Measurements from ENCODE around the gene RB1.

Gene RB1

DNA sequence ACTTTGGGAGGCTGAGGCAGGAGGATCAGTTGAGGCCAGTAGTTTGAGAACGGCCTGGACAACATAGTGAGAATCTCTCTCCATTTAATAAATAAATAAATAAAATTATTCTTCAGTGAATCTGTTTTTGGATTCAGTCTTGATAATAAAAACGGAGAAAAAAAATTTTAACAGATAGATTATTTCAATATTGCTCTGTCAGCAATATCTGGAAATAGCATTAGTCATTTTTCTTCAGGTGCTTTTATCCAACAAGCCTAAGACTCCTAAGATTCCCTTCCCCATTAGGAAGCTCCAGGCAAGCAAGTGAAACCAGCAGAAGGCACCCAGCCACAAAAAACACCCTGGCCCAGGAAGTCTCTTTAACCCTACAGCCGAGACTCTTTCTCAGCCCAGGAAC lies 130.6 kb downstream of the RB1 start:
- no peak for DNase-seq (ENCODE audit: low read depth, low spot score)
- TF ChIP-seq, protein P1, sequence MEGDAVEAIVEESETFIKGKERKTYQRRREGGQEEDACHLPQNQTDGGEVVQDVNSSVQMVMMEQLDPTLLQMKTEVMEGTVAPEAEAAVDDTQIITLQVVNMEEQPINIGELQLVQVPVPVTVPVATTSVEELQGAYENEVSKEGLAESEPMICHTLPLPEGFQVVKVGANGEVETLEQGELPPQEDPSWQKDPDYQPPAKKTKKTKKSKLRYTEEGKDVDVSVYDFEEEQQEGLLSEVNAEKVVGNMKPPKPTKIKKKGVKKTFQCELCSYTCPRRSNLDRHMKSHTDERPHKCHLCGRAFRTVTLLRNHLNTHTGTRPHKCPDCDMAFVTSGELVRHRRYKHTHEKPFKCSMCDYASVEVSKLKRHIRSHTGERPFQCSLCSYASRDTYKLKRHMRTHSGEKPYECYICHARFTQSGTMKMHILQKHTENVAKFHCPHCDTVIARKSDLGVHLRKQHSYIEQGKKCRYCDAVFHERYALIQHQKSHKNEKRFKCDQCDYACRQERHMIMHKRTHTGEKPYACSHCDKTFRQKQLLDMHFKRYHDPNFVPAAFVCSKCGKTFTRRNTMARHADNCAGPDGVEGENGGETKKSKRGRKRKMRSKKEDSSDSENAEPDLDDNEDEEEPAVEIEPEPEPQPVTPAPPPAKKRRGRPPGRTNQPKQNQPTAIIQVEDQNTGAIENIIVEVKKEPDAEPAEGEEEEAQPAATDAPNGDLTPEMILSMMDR (IDR thresholded peaks at IDR 0.05; ENCODE audit: insufficient read depth, low read length, missing control alignments): no peak
- CTCF ChIA-PET: no interaction called here
- H3K4me3 ChIP-seq (ENCODE audit: low read depth, low read length): no peak overlapping the region
- POLR2A ChIA-PET: no interaction called here

DNA sequence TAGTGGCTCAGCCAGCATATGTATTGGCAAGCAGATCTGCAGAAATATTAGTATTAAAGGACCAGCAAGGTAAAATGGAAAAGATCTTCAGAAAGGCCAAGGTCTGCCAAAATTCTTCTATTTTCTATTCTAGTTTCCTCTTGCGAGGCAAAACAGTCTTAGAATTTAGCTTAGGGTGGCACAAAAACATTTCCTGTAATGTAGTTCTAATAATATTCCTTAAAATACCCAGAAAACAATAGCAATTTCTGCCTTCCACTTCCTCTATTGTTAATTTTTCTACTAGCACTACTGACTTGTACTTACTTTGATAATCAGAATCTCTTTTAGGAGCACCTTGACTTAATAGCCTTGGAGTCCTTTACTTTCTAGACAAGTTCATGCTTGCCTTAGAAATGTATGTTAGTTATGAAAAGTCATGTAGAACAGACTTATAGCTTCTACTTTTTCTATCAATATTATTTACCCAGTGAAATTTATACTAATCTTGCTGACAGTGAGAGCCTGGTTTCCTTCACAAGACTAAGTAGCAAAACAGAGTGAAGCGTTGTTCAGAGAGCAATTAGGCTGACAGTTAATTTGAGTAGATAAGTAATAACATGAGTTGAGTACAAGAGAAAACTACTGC lies 133.2 kb downstream of the RB1 start:
- no peak for DNase-seq (ENCODE audit: low read depth, low spot score)
- CTCF ChIA-PET: no interaction called here
- TF ChIP-seq, protein P1 (IDR thresholded peaks at IDR 0.05; ENCODE audit: insufficient read depth, low read length, missing control alignments): no peak
- no peak overlapping the region for H3K4me3 ChIP-seq (ENCODE audit: low read depth, low read length)
- POLR2A ChIA-PET: no interaction called here

- H3K4me3 ChIP-seq (ENCODE audit: low read depth, low read length): no peak overlapping the region
- TF ChIP-seq, protein P1 (IDR thresholded peaks at IDR 0.05; ENCODE audit: insufficient read depth, low read length, missing control alignments): no peak
- DNase-seq (ENCODE audit: low read depth, low spot score): no peak
- ChIA-PET CTCF (no interaction called here), POLR2A (no interaction called here)
These were observed 133.8 kb downstream of the RB1 start for GRCh38 chr13:48437371-48437770.

DNA sequence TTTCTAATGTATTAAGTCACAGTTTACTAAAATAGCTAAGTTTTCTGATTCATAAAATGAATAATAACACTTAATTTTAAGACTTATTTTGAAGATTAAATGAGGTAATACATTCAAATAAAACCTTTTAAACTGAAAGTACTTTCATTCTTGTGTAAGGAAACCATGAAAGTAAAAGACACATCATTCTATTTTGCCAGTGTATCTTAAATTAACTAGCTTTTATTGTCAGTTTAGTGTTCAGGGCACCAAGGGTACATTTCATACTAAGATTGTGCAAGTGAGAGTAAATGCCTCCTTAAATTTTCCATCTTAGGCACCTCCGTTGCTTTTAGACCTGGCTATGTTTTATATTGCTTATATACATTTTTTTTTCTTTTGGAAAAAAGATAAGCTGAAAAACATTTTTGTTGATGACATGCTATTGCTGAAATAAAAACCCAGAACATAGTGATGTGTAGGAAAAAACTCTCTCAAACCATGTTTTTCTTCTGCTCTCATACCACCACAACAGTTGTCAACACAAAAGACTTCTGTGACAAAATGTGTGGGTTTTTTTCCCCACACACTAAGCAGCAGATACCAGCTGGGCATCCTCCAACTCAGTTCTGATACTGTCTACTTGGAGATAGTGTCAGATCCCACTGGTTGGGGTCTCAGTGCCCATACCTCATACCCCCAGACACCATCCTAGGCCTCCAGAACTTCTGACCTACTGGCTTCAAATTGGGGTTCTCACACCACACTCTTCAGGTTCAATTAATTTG lies 140.1 kb downstream of the RB1 start:
- TF ChIP-seq, protein P1 (IDR thresholded peaks at IDR 0.05; ENCODE audit: insufficient read depth, low read length, missing control alignments): no peak
- no peak for DNase-seq (ENCODE audit: low read depth, low spot score)
- CTCF ChIA-PET: no interaction called here
- H3K4me3 ChIP-seq (ENCODE audit: low read depth, low read length): no peak overlapping the region
- POLR2A ChIA-PET: interaction anchor here (0.6 kb wide), 1 partner anchor 13 kb away, joined by 4 read pairs; no protein-coding TSS in a partner anchor

- ChIA-PET POLR2A (no interaction called here), CTCF (no interaction called here)
- TF ChIP-seq, protein P1 (IDR thresholded peaks at IDR 0.05; ENCODE audit: insufficient read depth, low read length, missing control alignments): no peak
- DNase-seq (ENCODE audit: low read depth, low spot score): no peak
- no peak overlapping the region for H3K4me3 ChIP-seq (ENCODE audit: low read depth, low read length)
These were observed 142.9 kb downstream of the RB1 start for GRCh38 chr13:48446464-48446863.

GRCh38 chr13:48448285-48448958 lies 144.9 kb downstream of the RB1 start:
- TF ChIP-seq, protein P1 (IDR thresholded peaks at IDR 0.05; ENCODE audit: insufficient read depth, low read length, missing control alignments): no peak
- no peak for DNase-seq (ENCODE audit: low read depth, low spot score)
- ChIA-PET CTCF (interaction anchor here (0.8 to 0.9 kb wide), 2 partner anchors 16 to 38 kb away, joined by 3 to 4 read pairs; no protein-coding TSS in a partner anchor), POLR2A (no interaction called here)
- H3K4me3 ChIP-seq (ENCODE audit: low read depth, low read length): no peak overlapping the region
